Urinary bladder (tissue), 4 donors: ENCODE data around the gene ANTXRL. TPM values are rescaled to one million over a fixed set of nuclear protein-coding genes. Genes with fewer than 3 reads are reported as not detected.
"Not testable (repeated sequence)": the region's sequence is repeated elsewhere in the genome, so short reads cannot be mapped to it uniquely, and the experiment has no call there.

Experiments
- DNase-seq: peaks from one replicate; pipeline ENCODE4 v3.0.0-alpha.2; 2015; ENCODE audit errors: extremely low spot score
- H3K27ac ChIP-seq: one replicate; pipeline ENCODE4 v1.5.1; 2013; ENCODE audit warnings: low read depth, mild to moderate bottlenecking, moderate library complexity
- H3K36me3 ChIP-seq: one replicate; pipeline ENCODE4 v1.6.1; 2013; ENCODE audit warnings: mild to moderate bottlenecking, moderate library complexity; ENCODE audit not compliant: insufficient read depth
- H3K4me1 ChIP-seq: one replicate; pipeline ENCODE4 v1.6.1; 2013; ENCODE audit warnings: mild to moderate bottlenecking, moderate library complexity; ENCODE audit not compliant: insufficient read depth
- H3K4me3 ChIP-seq: one replicate; pipeline ENCODE4 v1.5.1; 2013; ENCODE audit warnings: low read depth, low read length
- WGBS: extraction: QIAGEN DNeasy Blood & Tissue Kit; methylation state at CpG from one replicate; pipeline ENCODE4 v1.1.7; 2013; 5-methylcytosine and 5-hydroxymethylcytosine counted together
- polyA plus RNA-seq: library from polyadenylated mRNA; stranded (reverse); fragments of 200-250 nt; gene quantifications from one replicate; pipeline ENCODE4 v1.2.3, GENCODE V29; 2013
- total RNA-seq: library from RNA; depleted of rRNA; stranded (reverse); fragments of >200 nt; gene quantifications from one replicate; pipeline ENCODE4 v1.2.3, GENCODE V29; 2014
- donor health status: healthy with polysubstance abuse.
- donor health status: healthy.

Gene ANTXRL
- total and polyA plus RNA-seq, 2 donors, result 0.44 TPM; not detected in 1

GRCh38 chr10:46250481-46250880 lies 36.3 kb upstream of the ANTXRL start:
- no peaks in the 10 kb centered on the region for H3K4me1 ChIP-seq
- no peak overlapping the region for H3K27ac ChIP-seq
- 82% methylated on average over 5 of the region's 5 CpGs for WGBS
- H3K4me3 ChIP-seq, result no peak overlapping the region
- H3K36me3 ChIP-seq, result no peaks in the 10 kb centered on the region
- DNase-seq, result no peak

GRCh38 chr10:46250898-46251856 lies 35.6 kb upstream of the ANTXRL start:
- WGBS, result 84% methylated on average over 9 of the region's 9 CpGs
- Histone ChIP-seq H3K4me1 (no peaks in the 10 kb centered on the region), H3K36me3 (no peaks in the 10 kb centered on the region), H3K27ac (no peak overlapping the region), H3K4me3 (no peak overlapping the region)
- no peak for DNase-seq

GRCh38 chr10:46251857-46252847 lies 34.6 kb upstream of the ANTXRL start:
- no peak for DNase-seq
- Histone ChIP-seq H3K4me3 (no peak overlapping the region), H3K36me3 (no peaks in the 10 kb centered on the region), H3K4me1 (no peaks in the 10 kb centered on the region), H3K27ac (no peak overlapping the region)
- 92% methylated on average over 16 of the region's 16 CpGs for WGBS

GRCh38 chr10:46253076-46254006 lies 33.5 kb upstream of the ANTXRL start:
- Histone ChIP-seq H3K4me1 (no peaks in the 10 kb centered on the region), H3K4me3 (no peak overlapping the region), H3K36me3 (no peaks in the 10 kb centered on the region), H3K27ac (no peak overlapping the region)
- WGBS, result 81% methylated on average over 19 of the region's 19 CpGs
- DNase-seq, result no peak

GRCh38 chr10:46254007-46254383 lies 32.8 kb upstream of the ANTXRL start:
- DNase-seq, result no peak
- Histone ChIP-seq H3K4me1 (no peaks in the 10 kb centered on the region), H3K36me3 (no peaks in the 10 kb centered on the region), H3K4me3 (no peak overlapping the region), H3K27ac (no peak overlapping the region)
- WGBS, result 88% methylated on average over 6 of the region's 6 CpGs

- no peaks in the 10 kb centered on the region for H3K36me3 ChIP-seq
- H3K4me3 ChIP-seq, result no peak overlapping the region
- DNase-seq, result no peak
- 91% methylated on average over 4 of the region's 4 CpGs for WGBS
- no peaks in the 10 kb centered on the region for H3K4me1 ChIP-seq
- H3K27ac ChIP-seq, result no peak overlapping the region
These were observed 32.3 kb upstream of the ANTXRL start for GRCh38 chr10:46254467-46254866.

GRCh38 chr10:46255210-46255609 lies 31.6 kb upstream of the ANTXRL start:
- not testable (repeated sequence) for H3K36me3 ChIP-seq, H3K4me3 ChIP-seq, DNase-seq, H3K4me1 ChIP-seq, H3K27ac ChIP-seq
- 88% methylated on average over 3 of the region's 3 CpGs for WGBS

GRCh38 chr10:46255801-46256747 lies 30.7 kb upstream of the ANTXRL start:
- DNase-seq, result no peak
- no peak overlapping the region for H3K27ac ChIP-seq
- no peaks in the 10 kb centered on the region for H3K36me3 ChIP-seq
- no peak overlapping the region for H3K4me3 ChIP-seq
- no peaks in the 10 kb centered on the region for H3K4me1 ChIP-seq
- WGBS, result 56% methylated on average over 15 of the region's 15 CpGs

GRCh38 chr10:46257099-46257498 lies 29.7 kb upstream of the ANTXRL start:
- Histone ChIP-seq H3K27ac (no peak overlapping the region), H3K4me1 (no peaks in the 10 kb centered on the region), H3K4me3 (no peak overlapping the region), H3K36me3 (no peaks in the 10 kb centered on the region)
- 88% methylated on average over 4 of the region's 4 CpGs for WGBS
- DNase-seq, result no peak

- 90% methylated on average over 6 of the region's 6 CpGs for WGBS
- not testable (repeated sequence) for H3K36me3 ChIP-seq, DNase-seq, H3K27ac ChIP-seq, H3K4me3 ChIP-seq, H3K4me1 ChIP-seq
These were observed 23.8 kb upstream of the ANTXRL start for GRCh38 chr10:46262906-46263560.

- Histone ChIP-seq H3K4me1 (no peaks in the 10 kb centered on the region), H3K36me3 (no peaks in the 10 kb centered on the region), H3K4me3 (no peak overlapping the region), H3K27ac (no peak overlapping the region)
- DNase-seq, result no peak
- 77% methylated on average over 6 of the region's 6 CpGs for WGBS
These were observed 22.9 kb upstream of the ANTXRL start for GRCh38 chr10:46263831-46264268.

- Histone ChIP-seq H3K27ac (no peak overlapping the region), H3K4me1 (no peaks in the 10 kb centered on the region), H3K4me3 (no peak overlapping the region), H3K36me3 (no peaks in the 10 kb centered on the region)
- no peak for DNase-seq
- 82% methylated on average over 5 of the region's 5 CpGs for WGBS
These were observed 22.5 kb upstream of the ANTXRL start for GRCh38 chr10:46264336-46264735.
